CMK (cell line): ENCODE measurements around the gene CTBP2.

Experiments used
- DNase-seq: peaks from one replicate; pipeline ENCODE4 v3.0.0-alpha.2; 2010; ENCODE audit warnings: low read depth

The CTBP2 gene

GRCh38 chr10:124977161-124977560 lies 183.2 kb downstream of the CTBP2 start:
- no peak for DNase-seq

- peak; percentile 43 for DNase-seq
These were observed 184.3 kb downstream of the CTBP2 start for GRCh38 chr10:124975977-124976514.

GRCh38 chr10:124974131-124974530 lies 186.2 kb downstream of the CTBP2 start:
- no peak for DNase-seq

GRCh38 chr10:124972637-124973036 lies 187.7 kb downstream of the CTBP2 start:
- no peak for DNase-seq

- DNase-seq = no peak
These were observed 189.1 kb downstream of the CTBP2 start for GRCh38 chr10:124971276-124971675.

- no peak for DNase-seq
These were observed 193.1 kb downstream of the CTBP2 start for GRCh38 chr10:124967255-124967654.

GRCh38 chr10:124966008-124966407 lies 194.4 kb downstream of the CTBP2 start:
- DNase-seq = no peak

GRCh38 chr10:124963866-124964720 lies 196.3 kb downstream of the CTBP2 start:
- DNase-seq = no peak

GRCh38 chr10:124962421-124962820 lies 197.9 kb downstream of the CTBP2 start:
- DNase-seq = no peak

- DNase-seq = no peak
These were observed 199.2 kb downstream of the CTBP2 start for GRCh38 chr10:124961248-124961570.

GRCh38 chr10:124959564-124959963 lies 200.8 kb downstream of the CTBP2 start:
- no peak for DNase-seq

GRCh38 chr10:124957404-124957947 lies 202.9 kb downstream of the CTBP2 start:
- no peak for DNase-seq

GRCh38 chr10:124956764-124957163 lies 203.6 kb downstream of the CTBP2 start:
- no peak for DNase-seq

- no peak for DNase-seq
These were observed 204.5 kb downstream of the CTBP2 start for GRCh38 chr10:124955868-124956267.

- no peak for DNase-seq
These were observed 205.1 kb downstream of the CTBP2 start for GRCh38 chr10:124955243-124955642.

- no peak for DNase-seq
These were observed 206.9 kb downstream of the CTBP2 start for GRCh38 chr10:124953421-124953820.

- no peak for DNase-seq
These were observed 208.2 kb downstream of the CTBP2 start for GRCh38 chr10:124952123-124952522.

GRCh38 chr10:124949543-124949942 lies 210.8 kb downstream of the CTBP2 start:
- no peak for DNase-seq

- no peak for DNase-seq
These were observed 213.4 kb downstream of the CTBP2 start for GRCh38 chr10:124946945-124947344.

- DNase-seq = no peak
These were observed 215.4 kb downstream of the CTBP2 start for GRCh38 chr10:124944982-124945381.

- no peak for DNase-seq
These were observed 216.9 kb downstream of the CTBP2 start for GRCh38 chr10:124943301-124944092.

- DNase-seq = no peak
These were observed 217.8 kb downstream of the CTBP2 start for GRCh38 chr10:124942317-124943169.
